IMR-90 (cell line): Measurements from ENCODE around the gene ZNF547. TPM values are rescaled to one million over a fixed set of nuclear protein-coding genes. Genes with fewer than 3 reads are reported as not detected.
A peak's percentile ranks its signal among the peaks of the same experiment; 100 is the strongest.

Source experiments
- ATAC-seq: fragments of 200-7000 bp; cut with Tn5 transposase; 2 replicates; pipeline ENCODE4 v1.9.1; 2020; ENCODE audit warnings: low read depth, mild to moderate bottlenecking, moderate library complexity
- BruUV-seq: library from RNA; stranded (reverse); fragments of 400-500 nt; replicated peaks from 2 replicates; lab custom pipeline; 2021; lab: Mats Ljungman, UMichigan
- CTCF ChIA-PET: fragments of 300-600 bp; formaldehyde crosslinking; extraction: SDS; loops from one replicate; lab custom pipeline; 2021; ENCODE audit warnings: antibody characterized with exemption; lab: Yijun Ruan, JAX
- POLR2A ChIA-PET: fragments of 300-600 bp; sonication (Branson Sonifier 250); formaldehyde crosslinking; loops from one replicate; lab custom pipeline; 2022; ENCODE audit warnings: antibody characterized with exemption; ENCODE audit not compliant: unreplicated experiment; lab: Charles Lee
- DNase-seq: peaks from one replicate; pipeline ENCODE4 v3.0.0; 2013
- H2AFZ ChIP-seq: replicated peaks from 2 replicates; pipeline ENCODE3; 2013; ENCODE audit warnings: low read length, mild to moderate bottlenecking; ENCODE audit not compliant: poor library complexity
- H2AK5ac ChIP-seq: 2 replicates; pipeline ENCODE4 v1.6.1; 2013; ENCODE audit warnings: low read depth, low read length, inconsistent platforms
- H2AK9ac ChIP-seq: replicated peaks from 2 replicates; pipeline ENCODE3; 2013; ENCODE audit warnings: mild to moderate bottlenecking, low read depth, low read length, moderate library complexity; ENCODE audit not compliant: poor library complexity
- H2BK120ac ChIP-seq: 2 replicates; pipeline ENCODE4 v1.6.1; 2013; ENCODE audit warnings: low read depth, low read length, inconsistent platforms
- H2BK15ac ChIP-seq: 3 replicates; pipeline ENCODE4 v1.6.1; 2013; ENCODE audit warnings: low read depth, low read length, inconsistent platforms
- H2BK20ac ChIP-seq: 2 replicates; pipeline ENCODE4 v1.6.1; 2013; ENCODE audit warnings: low read depth, mild to moderate bottlenecking, inconsistent platforms, low read length, moderate library complexity
- H2BK5ac ChIP-seq: 2 replicates; pipeline ENCODE4 v1.6.1; 2013; ENCODE audit warnings: mild to moderate bottlenecking, low read depth, low read length, inconsistent platforms; ENCODE audit not compliant: poor library complexity, severe bottlenecking
- H3K14ac ChIP-seq: replicated peaks from 2 replicates; pipeline ENCODE4 v1.6.1; 2013; ENCODE audit warnings: low read depth, low read length, inconsistent platforms
- H3K18ac ChIP-seq: 2 replicates; pipeline ENCODE4 v1.6.1; 2013; ENCODE audit warnings: low read depth, low read length, control low read depth
- H3K23ac ChIP-seq: 2 replicates; pipeline ENCODE4 v1.6.1; 2013; ENCODE audit warnings: low read depth, low read length, inconsistent platforms
- H3K27ac ChIP-seq: 2 replicates; pipeline ENCODE4 v1.5.1; 2013; ENCODE audit warnings: mild to moderate bottlenecking, control low read depth, low read length; ENCODE audit not compliant: insufficient read depth
- H3K27me3 ChIP-seq: 2 replicates; pipeline ENCODE4 v1.6.1; 2013; ENCODE audit warnings: low read length; ENCODE audit not compliant: control insufficient read depth, insufficient read depth
- H3K36me3 ChIP-seq: 2 replicates; pipeline ENCODE4 v1.6.1; 2013; ENCODE audit warnings: low read length, mixed read lengths; ENCODE audit not compliant: control insufficient read depth, insufficient read depth
- H3K4ac ChIP-seq: 2 replicates; pipeline ENCODE4 v1.6.1; 2013; ENCODE audit warnings: low read depth, low read length, inconsistent platforms
- H3K4me1 ChIP-seq: 2 replicates; pipeline ENCODE4 v1.6.1; 2013; ENCODE audit warnings: low read length, mixed read lengths; ENCODE audit not compliant: control insufficient read depth, insufficient read depth
- H3K4me2 ChIP-seq: 2 replicates; pipeline ENCODE4 v1.6.1; 2013; ENCODE audit warnings: low read depth, mild to moderate bottlenecking, control low read depth, low read length, moderate library complexity
- H3K4me3 ChIP-seq: 2 replicates; pipeline ENCODE4 v1.5.1; 2013; ENCODE audit warnings: low read depth, mild to moderate bottlenecking, control low read depth, low read length, moderate library complexity; ENCODE audit not compliant: insufficient read depth
- H3K56ac ChIP-seq: 2 replicates; pipeline ENCODE4 v1.6.1; 2013; ENCODE audit warnings: low read length, inconsistent platforms; ENCODE audit not compliant: insufficient read depth; ENCODE audit errors: extremely low read depth
- H3K79me1 ChIP-seq, 2 experiments: 2 replicates each; pipeline ENCODE4 v1.6.1; 2013; ENCODE audit warnings: low read length in 2 of 2, inconsistent platforms in 1 of 2, low read depth in 1 of 2
- H3K9ac ChIP-seq: 2 replicates; pipeline ENCODE4 v1.6.1; 2013; ENCODE audit warnings: low read depth, low read length, control low read depth
- H3K9me1 ChIP-seq: 2 replicates; pipeline ENCODE4 v1.6.1; 2013; ENCODE audit warnings: low read length, inconsistent platforms; ENCODE audit not compliant: insufficient read depth
- H3K9me3 ChIP-seq: 2 replicates; pipeline ENCODE4 v1.6.1; 2013; ENCODE audit warnings: low read length; ENCODE audit not compliant: control insufficient read depth, insufficient read depth
- H4K20me1 ChIP-seq: 2 replicates; pipeline ENCODE4 v1.6.1; 2013; ENCODE audit warnings: low read length, inconsistent platforms; ENCODE audit not compliant: insufficient read depth
- H4K5ac ChIP-seq: 2 replicates; pipeline ENCODE4 v1.6.1; 2013; ENCODE audit warnings: mild to moderate bottlenecking, low read depth, low read length, control low read depth
- H4K8ac ChIP-seq, 2 experiments: 2 replicates each; pipeline ENCODE4 v1.6.1; 2013; ENCODE audit warnings: low read depth in 2 of 2, low read length in 2 of 2, control low read depth in 1 of 2, inconsistent platforms in 1 of 2
- H4K91ac ChIP-seq: 2 replicates; pipeline ENCODE4 v1.6.1; 2013; ENCODE audit warnings: low read depth, low read length, inconsistent platforms; ENCODE audit not compliant: insufficient read depth
- BHLHE40 ChIP-seq: fragments of 150-350 bp; IDR thresholded peaks from 2 replicates; pipeline ENCODE4 v1.6.1; 2016; ENCODE audit warnings: mild to moderate bottlenecking, low read depth, low read length
- CEBPB ChIP-seq: IDR thresholded peaks from 2 replicates; pipeline ENCODE4 v1.6.1; 2012; ENCODE audit warnings: low read depth, low read length, improper control_type of control experiment
- FOS ChIP-seq: fragments of 150-350 bp; IDR thresholded peaks from 2 replicates; pipeline ENCODE4 v1.6.1; 2016; ENCODE audit warnings: low read depth, low read length
- MAFK ChIP-seq: IDR thresholded peaks from 2 replicates; pipeline ENCODE4 v1.6.1; 2012; ENCODE audit warnings: low read depth, low read length, improper control_type of control experiment
- MAZ ChIP-seq: IDR thresholded peaks from 2 replicates; pipeline ENCODE4 v1.6.1; 2012; ENCODE audit warnings: low read depth, mild to moderate bottlenecking, low read length, improper control_type of control experiment, moderate library complexity, borderline replicate concordance
- MXI1 ChIP-seq: IDR thresholded peaks from 2 replicates; pipeline ENCODE4 v1.6.1; 2012; ENCODE audit warnings: low read depth, mild to moderate bottlenecking, low read length, moderate library complexity, borderline replicate concordance
- NFE2L2 ChIP-seq: fragments of 150-350 bp; IDR thresholded peaks from 2 replicates; pipeline ENCODE4 v1.6.1; 2016; ENCODE audit warnings: low read depth, mild to moderate bottlenecking, low read length
- POLR2A ChIP-seq: IDR thresholded peaks from 2 replicates; pipeline ENCODE4 v1.6.1; 2012; ENCODE audit warnings: mild to moderate bottlenecking, low read depth, low read length
- RAD21 ChIP-seq: IDR thresholded peaks from 2 replicates; pipeline ENCODE4 v1.6.1; 2012; ENCODE audit warnings: low read length, improper control_type of control experiment
- RCOR1 ChIP-seq: IDR thresholded peaks from 2 replicates; pipeline ENCODE4 v1.6.1; 2012; ENCODE audit warnings: mild to moderate bottlenecking, low read length, improper control_type of control experiment; ENCODE audit not compliant: insufficient replicate concordance
- RFX5 ChIP-seq: IDR thresholded peaks from 2 replicates; pipeline ENCODE4 v1.8.0; 2012; ENCODE audit warnings: low read depth, mild to moderate bottlenecking, low read length, moderate library complexity
- SMC3 ChIP-seq: fragments of 150-350 bp; IDR thresholded peaks from 2 replicates; pipeline ENCODE4 v1.6.1; 2016; ENCODE audit warnings: low read depth, mild to moderate bottlenecking, antibody characterized with exemption, low read length, moderate library complexity
- WGBS, 2 experiments: methylation state at CpG; one replicate each; pipeline versions ENCODE4 v1.1.5 to v1.1.7; 2013; ENCODE audit warnings: missing lambda C conversion rate in 2 of 2; ENCODE audit not compliant: insufficient read length in 1 of 2; ENCODE audit errors: extremely low coverage in 2 of 2; 5-methylcytosine and 5-hydroxymethylcytosine counted together
- dilution Hi-C: fragments of 300-500 bp; cut with HindIII; formaldehyde crosslinking; loops from one replicate; pipeline ENCODE4 v1.14.3; 2018; ENCODE audit warnings: low sequenced_read_pairs; ENCODE audit not compliant: unreplicated experiment
- in situ Hi-C: fragments of 300-500 bp; cut with MboI; formaldehyde crosslinking; loops from 3 replicates; pipeline ENCODE4 v1.14.3; 2019; ENCODE audit warnings: low sequenced_read_pairs, inconsistent platforms, mixed read lengths
- intact Hi-C: fragments of 100-400 bp; cut with micrococcal nuclease; formaldehyde crosslinking; loops from 2 replicates; pipeline ENCODE4 v1.10.0; 2022
- polyA plus RNA-seq, 3 experiments: library from polyadenylated mRNA; depleted of rRNA; stranded (reverse); fragments of >200 nt; gene quantifications; 2 replicates each; pipeline ENCODE4 v1.2.3, GENCODE V29; 2012; ENCODE audit warnings: low replicate concordance in 1 of 3
- total RNA-seq: library from RNA; depleted of rRNA; stranded (reverse); fragments of >200 nt; gene quantifications from 2 replicates; pipeline ENCODE4 v1.2.3, GENCODE V29; 2012
- TF ChIP-seq, protein P1 (sequence below): conservative IDR thresholded peaks from 2 replicates; pipeline ENCODE4 v1.5.1; 2012; ENCODE audit warnings: mild to moderate bottlenecking, low read depth, low read length, improper control_type of control experiment
- TF ChIP-seq, protein P2 (sequence below): fragments of 150-350 bp; IDR thresholded peaks from 2 replicates; pipeline ENCODE4 v1.6.1; 2017; ENCODE audit warnings: mild to moderate bottlenecking, antibody characterized with exemption, low read length, low read depth
- TF ChIP-seq, protein P3 (sequence below): fragments of 150-350 bp; IDR thresholded peaks from 2 replicates; pipeline ENCODE4 v1.6.1; 2016; ENCODE audit warnings: low read depth, mild to moderate bottlenecking, low read length, moderate library complexity, borderline replicate concordance

The ZNF547 gene
- total and polyA plus RNA-seq, 2 of the 4 experiments (the other 2 are of a cell fraction): 2.1 to 5.6 TPM

DNA sequence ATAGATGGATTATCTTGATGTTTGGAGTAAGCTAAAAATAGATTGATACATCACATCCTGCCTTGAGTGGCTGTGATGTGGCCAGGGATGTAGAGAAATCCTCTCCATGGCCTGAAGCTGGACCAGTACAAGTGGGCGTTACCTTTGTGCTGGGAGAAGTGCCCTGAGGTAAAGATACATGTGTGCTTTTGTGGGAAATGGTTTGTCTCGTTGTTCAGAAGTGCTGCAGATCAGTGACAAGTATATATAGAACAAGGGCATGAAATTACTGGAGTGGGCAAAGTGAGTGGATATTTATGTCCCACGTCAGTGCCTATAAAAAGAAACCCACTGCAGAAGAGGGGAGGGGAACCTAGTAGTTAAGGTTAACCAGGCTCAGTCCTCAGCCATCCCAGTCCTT is 24.5 kb upstream of the ZNF547 start:
- POLR2A ChIA-PET: no interaction called here
- Histone ChIP-seq H2AK9ac (no peak overlapping the region), H3K4me2 (no peak overlapping the region)

More for the DNA sequence above, 24.5 kb upstream of the ZNF547 start:
- Histone ChIP-seq H3K9me1 (peaks cover 8% of the 10 kb centered on the region; the same call in 1 of the 2 replicates), H3K79me1 (peaks cover 6 to 9% of the 10 kb centered on the region in 2 experiments; a peak in 3 of 4 replicates), H3K18ac (no peak overlapping the region), H4K20me1 (peaks cover 2% of the 10 kb centered on the region; the same call in 1 of the 2 replicates), H2BK15ac (no peak overlapping the region; the same call in 2 of the 3 replicates), H3K36me3 (no peaks in the 10 kb centered on the region), H4K8ac (no peak overlapping the region), H2BK20ac (peak overlapping the region; percentile 48; the same call in 1 of the 2 replicates), H2BK120ac (peak overlapping the region; percentile 47; the same call in 1 of the 2 replicates), H2BK5ac (no peak overlapping the region), H3K4me3 (no peak overlapping the region), H3K4ac (no peak overlapping the region), H3K9me3 (no peaks in the 10 kb centered on the region), H4K5ac (no peak overlapping the region), H3K9ac (no peak overlapping the region), H3K23ac (no peak overlapping the region), H3K14ac (no peak overlapping the region), H2AK5ac (no peak overlapping the region), H3K56ac (no peak overlapping the region), H3K27me3 (no peaks in the 10 kb centered on the region), H3K27ac (no peak overlapping the region), H4K91ac (no peak overlapping the region), H3K4me1 (no peaks in the 10 kb centered on the region), H2AFZ (peak overlapping the region; percentile 12)
- DNase-seq (peak; percentile 66), ATAC-seq (peak; percentile 62)
- no CpG with 5 or more reads among the region's 3 CpGs for WGBS, 2 experiments
- TF ChIP-seq RFX5 (no peak), CEBPB (no peak), RAD21 (no peak), MXI1 (no peak), SMC3 (no peak), RCOR1 (no peak), NFE2L2 (no peak), MAZ (no peak), BHLHE40 (no peak), MAFK (no peak), POLR2A (no peak), FOS (no peak)
- TF ChIP-seq, protein P1, sequence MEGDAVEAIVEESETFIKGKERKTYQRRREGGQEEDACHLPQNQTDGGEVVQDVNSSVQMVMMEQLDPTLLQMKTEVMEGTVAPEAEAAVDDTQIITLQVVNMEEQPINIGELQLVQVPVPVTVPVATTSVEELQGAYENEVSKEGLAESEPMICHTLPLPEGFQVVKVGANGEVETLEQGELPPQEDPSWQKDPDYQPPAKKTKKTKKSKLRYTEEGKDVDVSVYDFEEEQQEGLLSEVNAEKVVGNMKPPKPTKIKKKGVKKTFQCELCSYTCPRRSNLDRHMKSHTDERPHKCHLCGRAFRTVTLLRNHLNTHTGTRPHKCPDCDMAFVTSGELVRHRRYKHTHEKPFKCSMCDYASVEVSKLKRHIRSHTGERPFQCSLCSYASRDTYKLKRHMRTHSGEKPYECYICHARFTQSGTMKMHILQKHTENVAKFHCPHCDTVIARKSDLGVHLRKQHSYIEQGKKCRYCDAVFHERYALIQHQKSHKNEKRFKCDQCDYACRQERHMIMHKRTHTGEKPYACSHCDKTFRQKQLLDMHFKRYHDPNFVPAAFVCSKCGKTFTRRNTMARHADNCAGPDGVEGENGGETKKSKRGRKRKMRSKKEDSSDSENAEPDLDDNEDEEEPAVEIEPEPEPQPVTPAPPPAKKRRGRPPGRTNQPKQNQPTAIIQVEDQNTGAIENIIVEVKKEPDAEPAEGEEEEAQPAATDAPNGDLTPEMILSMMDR: no peak
- TF ChIP-seq, protein P2, sequence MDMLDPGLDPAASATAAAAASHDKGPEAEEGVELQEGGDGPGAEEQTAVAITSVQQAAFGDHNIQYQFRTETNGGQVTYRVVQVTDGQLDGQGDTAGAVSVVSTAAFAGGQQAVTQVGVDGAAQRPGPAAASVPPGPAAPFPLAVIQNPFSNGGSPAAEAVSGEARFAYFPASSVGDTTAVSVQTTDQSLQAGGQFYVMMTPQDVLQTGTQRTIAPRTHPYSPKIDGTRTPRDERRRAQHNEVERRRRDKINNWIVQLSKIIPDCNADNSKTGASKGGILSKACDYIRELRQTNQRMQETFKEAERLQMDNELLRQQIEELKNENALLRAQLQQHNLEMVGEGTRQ: no peak
- TF ChIP-seq, protein P3, sequence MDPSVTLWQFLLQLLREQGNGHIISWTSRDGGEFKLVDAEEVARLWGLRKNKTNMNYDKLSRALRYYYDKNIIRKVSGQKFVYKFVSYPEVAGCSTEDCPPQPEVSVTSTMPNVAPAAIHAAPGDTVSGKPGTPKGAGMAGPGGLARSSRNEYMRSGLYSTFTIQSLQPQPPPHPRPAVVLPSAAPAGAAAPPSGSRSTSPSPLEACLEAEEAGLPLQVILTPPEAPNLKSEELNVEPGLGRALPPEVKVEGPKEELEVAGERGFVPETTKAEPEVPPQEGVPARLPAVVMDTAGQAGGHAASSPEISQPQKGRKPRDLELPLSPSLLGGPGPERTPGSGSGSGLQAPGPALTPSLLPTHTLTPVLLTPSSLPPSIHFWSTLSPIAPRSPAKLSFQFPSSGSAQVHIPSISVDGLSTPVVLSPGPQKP: no peak
- CTCF ChIA-PET: no interaction called here
- in situ Hi-C loops: no loop called here
- intact Hi-C loops: no loop called here
- dilution Hi-C loops: no loop called here
- no TSS peak for BruUV-seq
